Ovary (tissue), 9 donors: ENCODE results near the gene ZNHIT2. TPM values are rescaled to one million over a fixed set of nuclear protein-coding genes. Genes with fewer than 3 reads are reported as not detected.

Experiments
- DNase-seq, 5 donors: peaks; one replicate each; pipeline ENCODE4 v3.0.0-alpha.2; 2019 to 2020
- H3K27ac ChIP-seq, 2 donors: fragments of 200-600 bp; one replicate each; pipeline versions ENCODE4 v1.5.1 to v1.8.0; 2019 to 2022
- H3K27me3 ChIP-seq: fragments of 200-600 bp; one replicate; pipeline ENCODE4 v1.8.0; 2022
- H3K36me3 ChIP-seq: fragments of 200-600 bp; sonication (generic); one replicate; pipeline ENCODE4 v1.5.1; 2019
- H3K4me1 ChIP-seq: one replicate; pipeline ENCODE4 v1.8.1; 2013; ENCODE audit warnings: mild to moderate bottlenecking, moderate library complexity; ENCODE audit not compliant: insufficient read depth
- H3K4me3 ChIP-seq: fragments of 200-600 bp; sonication (generic); one replicate; pipeline ENCODE4 v1.5.1; 2017
- H3K9me3 ChIP-seq, 2 donors: fragments of 200-600 bp in 1 of 2; sonication (generic) in 1 of 2; one replicate each; pipeline versions ENCODE4 v1.5.1 to v1.8.1; 2013 to 2019; ENCODE audit warnings: mild to moderate bottlenecking in 1 of 2, moderate library complexity in 1 of 2
- EP300 ChIP-seq: sonication (generic); formaldehyde crosslinking; IDR thresholded peaks from one replicate; pipeline ENCODE4 v1.6.1; 2017; ENCODE audit warnings: antibody characterized with exemption
- POLR2A ChIP-seq: fragments of 450-650 bp; IDR thresholded peaks from one replicate; pipeline ENCODE4 v1.6.1; 2017; ENCODE audit warnings: antibody characterized with exemption, mild to moderate bottlenecking, moderate library complexity
- WGBS, 3 donors: extraction: QIAGEN DNeasy Blood & Tissue Kit in 1 of 3; methylation state at CpG; one replicate each; pipeline versions ENCODE4 v1.1.5 to v1.1.7; 2013 to 2017; 5-methylcytosine and 5-hydroxymethylcytosine counted together
- intact Hi-C, 4 donors: fragments of 100-400 bp; cut with DNase I; formaldehyde crosslinking; loops; one replicate each; pipeline versions ENCODE4 v1.11.0 to v1.15.1; 2022 to 2023
- polyA plus RNA-seq, 2 donors: library from polyadenylated mRNA; stranded (reverse); fragments of 200-250 nt in 1 of 2; fragments of 350-450 nt in 1 of 2; fragmentation: Illumina TruSeq in 1 of 2; extraction: RNeasy Lipid Tissue Mini Kit (QIAGEN cat#74804) in 1 of 2; gene quantifications; one replicate each; pipeline ENCODE4 v1.2.3, GENCODE V29; 2013 to 2014
- total RNA-seq, 7 donors: library from RNA; depleted of rRNA in 2 of 7; stranded (reverse); fragments of >200 nt in 2 of 7; fragmentation: NEBNext Ultra II Directional in 3 of 7; extraction: Animal tissue kit (Norgen Biotek cat#: 25700) in 3 of 7; gene quantifications; one replicate each; pipeline versions ENCODE4 v1.1.0 to v1.2.4, GENCODE V29; 2016 to 2023
- TF ChIP-seq, protein P1 (sequence below), 3 donors: fragments of 450-650 bp in 2 of 3; fragments of 200-600 bp in 1 of 3; IDR thresholded peaks; one replicate each; pipeline versions ENCODE4 v1.5.1 to v1.8.0; 2016 to 2022; ENCODE audit warnings: antibody characterized with exemption in 3 of 3, mild to moderate bottlenecking in 1 of 3
- donor health status: DM: no; HTN: no; CAD: no; lungs with moderate emphysema.
- donor health status: DM: no; HTN: no; CAD: no.
- donor health status: Bipolar disorder and iron deficiency.
- donor health status: DM: yes; HTN: yes; CAD: no.
- donor health status: DM: no; HTN: no; CAD: no.
- donor health status: DM: yes; HTN: yes; CAD: no.

ZNHIT2 gene
- total and polyA plus RNA-seq, 9 donors, result 10.0 to 33.7 (median 13.3) TPM; not detected in 1

- no peaks in the 10 kb centered on the region for H3K9me3 ChIP-seq
- H3K4me1 ChIP-seq, result peaks cover 24% of the 10 kb centered on the region
- H3K36me3 ChIP-seq, result no peaks in the 10 kb centered on the region
- intact Hi-C loops, result no loop called here
- DNase-seq, result peak in 2 of 5 donors; percentile 43 to 51
- TF ChIP-seq POLR2A, result no peak
- TF ChIP-seq EP300, result no peak
- TF ChIP-seq, protein P1, sequence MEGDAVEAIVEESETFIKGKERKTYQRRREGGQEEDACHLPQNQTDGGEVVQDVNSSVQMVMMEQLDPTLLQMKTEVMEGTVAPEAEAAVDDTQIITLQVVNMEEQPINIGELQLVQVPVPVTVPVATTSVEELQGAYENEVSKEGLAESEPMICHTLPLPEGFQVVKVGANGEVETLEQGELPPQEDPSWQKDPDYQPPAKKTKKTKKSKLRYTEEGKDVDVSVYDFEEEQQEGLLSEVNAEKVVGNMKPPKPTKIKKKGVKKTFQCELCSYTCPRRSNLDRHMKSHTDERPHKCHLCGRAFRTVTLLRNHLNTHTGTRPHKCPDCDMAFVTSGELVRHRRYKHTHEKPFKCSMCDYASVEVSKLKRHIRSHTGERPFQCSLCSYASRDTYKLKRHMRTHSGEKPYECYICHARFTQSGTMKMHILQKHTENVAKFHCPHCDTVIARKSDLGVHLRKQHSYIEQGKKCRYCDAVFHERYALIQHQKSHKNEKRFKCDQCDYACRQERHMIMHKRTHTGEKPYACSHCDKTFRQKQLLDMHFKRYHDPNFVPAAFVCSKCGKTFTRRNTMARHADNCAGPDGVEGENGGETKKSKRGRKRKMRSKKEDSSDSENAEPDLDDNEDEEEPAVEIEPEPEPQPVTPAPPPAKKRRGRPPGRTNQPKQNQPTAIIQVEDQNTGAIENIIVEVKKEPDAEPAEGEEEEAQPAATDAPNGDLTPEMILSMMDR (IDR thresholded peaks at IDR 0.05), result no peak
- no peak overlapping the region for H3K4me3 ChIP-seq
- H3K27ac ChIP-seq, result no peak overlapping the region
- 87 to 94% (median 89%) methylated on average over 50 to 52 of the region's 52 CpGs for WGBS, 3 donors
- no peaks in the 10 kb centered on the region for H3K27me3 ChIP-seq
These were observed 9.6 kb downstream of the ZNHIT2 start for GRCh38 chr11:65107751-65108468.

DNA sequence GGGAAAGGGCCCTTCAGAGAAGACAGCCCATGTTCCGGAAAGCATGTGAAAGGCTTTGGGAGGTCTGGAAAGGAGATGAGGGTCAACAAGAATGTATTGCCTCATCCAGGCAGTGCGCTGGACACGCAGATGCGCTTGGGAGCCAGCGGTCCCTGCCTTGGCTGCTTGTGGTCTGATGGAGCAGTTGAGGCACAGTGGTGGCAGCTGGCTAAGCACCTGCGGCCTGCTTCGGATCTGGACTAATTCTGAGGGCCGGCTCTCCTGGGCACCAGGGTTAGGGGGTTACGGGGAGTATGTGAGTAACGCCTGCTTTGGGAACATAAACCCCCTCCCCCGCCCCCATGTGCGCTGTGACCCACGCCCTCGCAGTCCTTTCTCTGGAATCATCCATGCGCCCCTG, 10.4 kb downstream of the ZNHIT2 start:
- WGBS, 3 donors, result 91 to 92% (median 91%) methylated on average over 10 to 15 of the region's 15 CpGs
- intact Hi-C loops, result no loop called here
- DNase-seq, result peak in 1 of 5 donors; percentile 22

GRCh38 chr11:65104628-65105027, 12.9 kb downstream of the ZNHIT2 start:
- H3K36me3 ChIP-seq, result no peaks in the 10 kb centered on the region
- intact Hi-C loops, result no loop called here
- DNase-seq, result peak in 1 of 5 donors; percentile 49
- no peaks in the 10 kb centered on the region for H3K9me3 ChIP-seq
- H3K27me3 ChIP-seq, result no peaks in the 10 kb centered on the region
- H3K27ac ChIP-seq, result peak overlapping the region in 1 of 2 donors; percentile 80
- no peak overlapping the region for H3K4me3 ChIP-seq
- TF ChIP-seq, protein P1 (IDR thresholded peaks at IDR 0.05), result no peak
- no peak for TF ChIP-seq EP300
- TF ChIP-seq POLR2A, result no peak
- 12 to 26% (median 17%) methylated on average over 4 of the region's 4 CpGs for WGBS, 3 donors
- peaks cover 20% of the 10 kb centered on the region for H3K4me1 ChIP-seq

More for the DNA sequence above, 10.4 kb downstream of the ZNHIT2 start:
- no peaks in the 10 kb centered on the region for H3K9me3 ChIP-seq
- H3K27ac ChIP-seq, result no peak overlapping the region
- no peaks in the 10 kb centered on the region for H3K27me3 ChIP-seq
- TF ChIP-seq, protein P1 (IDR thresholded peaks at IDR 0.05), result no peak
- TF ChIP-seq POLR2A (no peak), EP300 (no peak)
- H3K4me3 ChIP-seq, result no peak overlapping the region
- no peaks in the 10 kb centered on the region for H3K36me3 ChIP-seq
- peaks cover 24% of the 10 kb centered on the region for H3K4me1 ChIP-seq

- Histone ChIP-seq H3K4me3 (no peak overlapping the region), H3K36me3 (no peaks in the 10 kb centered on the region), H3K27ac (peak overlapping the region in 1 of 2 donors; percentile 80), H3K27me3 (no peaks in the 10 kb centered on the region), H3K9me3 (no peaks in the 10 kb centered on the region), H3K4me1 (peaks cover 20% of the 10 kb centered on the region)
- DNase-seq, result no peak
- TF ChIP-seq POLR2A, result no peak
- TF ChIP-seq, protein P1 (IDR thresholded peaks at IDR 0.05), result no peak
- intact Hi-C loops, result no loop called here
These were observed 14.0 kb downstream of the ZNHIT2 start for GRCh38 chr11:65103476-65103875.
